Measurements from ENCODE around the gene SSBP3.

The SSBP3 gene

GRCh38 chr1:54300401-54300800, 105.8 kb downstream of the SSBP3 start:
- ATAC-seq, result no peak
- TF ChIP-seq ISL1 (CRISPR knock-in tag; IDR thresholded peaks at IDR 0.05) (no peak), ZNF70 (CRISPR knock-in tag; IDR thresholded peaks at IDR 0.05) (no peak), TCF4 (CRISPR knock-in tag; IDR thresholded peaks at IDR 0.05; ENCODE audit: borderline replicate concordance) (no peak), ZFP30 (CRISPR knock-in tag; IDR thresholded peaks at IDR 0.05) (no peak), ZNF565 (CRISPR knock-in tag; conservative IDR thresholded peaks at IDR 0.05; ENCODE audit: low read depth) (no peak), POU6F1 (CRISPR knock-in tag; IDR thresholded peaks at IDR 0.05; ENCODE audit: borderline replicate concordance, low read depth) (no peak), ESRRG (CRISPR knock-in tag; IDR thresholded peaks at IDR 0.05) (no peak), TOX (CRISPR knock-in tag; IDR thresholded peaks at IDR 0.05; ENCODE audit: borderline replicate concordance) (no peak), CSDC2 (CRISPR knock-in tag; IDR thresholded peaks at IDR 0.05) (no peak), ARNTL (CRISPR knock-in tag; IDR thresholded peaks at IDR 0.05; ENCODE audit: borderline replicate concordance, low read depth) (no peak), ZC3H10 (CRISPR knock-in tag; IDR thresholded peaks at IDR 0.05) (no peak), ZNF8 (CRISPR knock-in tag; IDR thresholded peaks at IDR 0.05) (no peak), CREB5 (CRISPR knock-in tag; IDR thresholded peaks at IDR 0.05; ENCODE audit: low read depth) (no peak)

GRCh38 chr1:54299037-54299436, 107.2 kb downstream of the SSBP3 start:
- no peak for TF ChIP-seq SNAI2 (CRISPR knock-in tag; IDR thresholded peaks at IDR 0.05)
- TF ChIP-seq TOX (CRISPR knock-in tag; IDR thresholded peaks at IDR 0.05; ENCODE audit: borderline replicate concordance), result no peak
- TF ChIP-seq ESRRG (CRISPR knock-in tag; IDR thresholded peaks at IDR 0.05), result no peak
- TF ChIP-seq OSR1 (CRISPR knock-in tag; IDR thresholded peaks at IDR 0.05), result no peak
- no peak for TF ChIP-seq PPARA (CRISPR knock-in tag; IDR thresholded peaks at IDR 0.05; ENCODE audit: borderline replicate concordance)
- no peak for TF ChIP-seq CREB5 (CRISPR knock-in tag; IDR thresholded peaks at IDR 0.05; ENCODE audit: low read depth)
- TF ChIP-seq CSRNP3 (CRISPR knock-in tag; IDR thresholded peaks at IDR 0.05), result no peak
- TF ChIP-seq ISL1 (CRISPR knock-in tag; IDR thresholded peaks at IDR 0.05), result no peak
- TF ChIP-seq TCF4 (CRISPR knock-in tag; IDR thresholded peaks at IDR 0.05; ENCODE audit: borderline replicate concordance), result no peak
- no peak for TF ChIP-seq ZFP3 (CRISPR knock-in tag; IDR thresholded peaks at IDR 0.05)
- TF ChIP-seq BACH2 (CRISPR knock-in tag; IDR thresholded peaks at IDR 0.05; ENCODE audit: borderline replicate concordance), result no peak
- no peak for TF ChIP-seq ARNTL (CRISPR knock-in tag; IDR thresholded peaks at IDR 0.05; ENCODE audit: borderline replicate concordance, low read depth)
- TF ChIP-seq ZC3H10 (CRISPR knock-in tag; IDR thresholded peaks at IDR 0.05), result no peak
- TF ChIP-seq ZNF70 (CRISPR knock-in tag; IDR thresholded peaks at IDR 0.05), result no peak
- TF ChIP-seq PATZ1 (CRISPR knock-in tag; IDR thresholded peaks at IDR 0.05; ENCODE audit: borderline replicate concordance), result no peak
- no peak for TF ChIP-seq POU6F1 (CRISPR knock-in tag; IDR thresholded peaks at IDR 0.05; ENCODE audit: borderline replicate concordance, low read depth)
- no peak for TF ChIP-seq GLIS3 (CRISPR knock-in tag; IDR thresholded peaks at IDR 0.05)
- no peak for TF ChIP-seq ZFP30 (CRISPR knock-in tag; IDR thresholded peaks at IDR 0.05)
- no peak for TF ChIP-seq ZNF565 (CRISPR knock-in tag; conservative IDR thresholded peaks at IDR 0.05; ENCODE audit: low read depth)
- TF ChIP-seq RARB (CRISPR knock-in tag; IDR thresholded peaks at IDR 0.05), result no peak
- ATAC-seq, result no peak

Data from SK-N-SH treated with all-trans-retinoic acid at 6 μM for 48 hours (cell line).